AML-193 (cell line): ENCODE measurements around the gene SERPINI1.

Experiments
- DNase-seq, 2 experiments: peaks; one replicate each; lab custom pipeline; 2025; lab: John Stamatoyannopoulos, UW

The SERPINI1 gene

DNA sequence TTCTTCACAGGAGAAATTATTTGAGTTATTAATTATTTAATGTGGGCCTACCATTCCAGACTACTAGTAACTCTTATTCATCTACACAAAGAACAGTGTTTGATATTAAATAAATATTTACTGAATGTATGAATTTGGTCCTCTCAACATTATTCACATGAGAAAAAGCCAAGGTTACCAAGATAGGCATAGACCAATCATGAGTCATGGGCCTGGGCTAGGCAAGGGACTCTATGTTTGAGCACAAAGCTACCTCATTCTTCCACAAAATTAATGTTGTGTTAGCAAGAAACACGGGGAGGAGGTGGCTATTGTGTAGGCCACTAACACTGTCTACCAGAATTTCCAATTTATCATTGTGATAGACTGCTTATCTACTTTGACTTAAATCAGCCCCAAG is 115.7 kb downstream of the SERPINI1 start:
- DNase-seq = no peak

DNA sequence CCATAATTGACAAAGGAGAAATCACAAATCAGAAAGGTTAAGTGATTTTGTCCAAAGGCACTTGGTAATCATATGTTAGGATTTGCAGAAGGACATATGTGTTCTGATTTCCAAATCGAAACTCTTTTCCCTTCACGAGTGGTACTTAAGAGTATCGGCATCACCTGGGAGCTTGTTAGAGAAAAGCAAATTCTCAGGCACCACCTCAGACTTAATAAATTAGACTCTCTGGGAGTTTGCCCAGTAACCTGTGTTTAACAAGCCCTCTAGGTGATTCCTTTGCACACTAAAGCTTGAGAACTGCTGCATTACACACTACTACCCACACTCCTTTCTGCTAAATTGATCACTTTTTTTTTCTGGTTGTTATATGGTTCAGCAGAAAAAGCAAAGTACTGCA is 116.2 kb downstream of the SERPINI1 start:
- DNase-seq = no peak

DNA sequence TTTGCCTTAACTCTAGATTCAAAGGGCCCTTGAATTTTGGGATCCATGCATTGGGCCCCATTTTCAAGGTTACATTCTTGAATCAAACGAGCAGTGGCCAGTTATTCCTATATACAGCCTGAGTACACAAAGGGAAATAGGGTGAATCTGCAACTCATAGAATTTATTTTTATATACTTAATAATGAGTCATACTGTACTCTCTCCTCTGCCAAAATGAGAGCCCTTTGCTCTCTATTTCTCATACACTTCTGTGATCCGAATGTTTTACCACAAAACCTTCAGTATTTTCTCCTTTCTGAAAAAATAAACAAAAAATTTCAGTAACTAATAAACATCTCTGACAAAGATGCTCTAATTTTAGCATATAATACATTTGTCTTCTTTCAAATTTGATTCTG is 116.7 kb downstream of the SERPINI1 start:
- DNase-seq = no peak

DNA sequence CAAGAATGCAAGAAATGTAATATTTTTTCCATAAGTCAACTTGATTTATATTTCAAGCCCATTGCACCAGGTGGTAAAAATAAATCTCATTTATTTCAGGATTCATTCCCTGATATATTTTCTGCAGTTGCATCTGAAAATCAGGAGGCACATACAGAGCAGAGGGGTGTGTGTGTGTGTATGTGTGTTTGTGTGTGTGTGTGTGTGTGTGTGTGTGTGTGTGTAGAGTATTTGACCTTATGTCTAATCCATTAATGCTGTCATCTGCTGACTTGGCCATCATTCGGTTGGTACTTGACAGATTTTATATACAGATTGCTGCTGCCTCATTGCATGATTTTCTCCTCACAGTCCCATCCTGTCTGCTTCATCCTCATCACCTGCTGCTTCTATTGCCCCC is 118.5 kb downstream of the SERPINI1 start:
- DNase-seq = no peak

DNA sequence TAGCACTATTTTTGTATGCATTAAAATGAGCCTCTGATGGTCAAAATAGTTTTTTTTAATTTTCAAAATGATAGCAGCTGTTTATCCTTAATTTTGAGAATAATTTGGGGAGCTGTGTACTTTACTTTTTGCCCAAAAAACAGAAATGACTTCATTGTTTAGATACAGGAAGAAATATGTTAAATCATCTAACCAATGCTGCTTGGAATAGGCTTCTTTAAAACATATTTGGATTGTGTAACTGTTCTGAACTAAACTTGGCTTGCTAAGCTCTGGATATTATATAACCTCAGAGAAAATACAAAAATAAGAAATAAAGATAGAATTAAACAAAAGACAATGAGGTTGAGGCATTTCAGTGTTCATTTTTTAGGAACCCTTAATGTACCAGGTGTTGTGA is 119.3 kb downstream of the SERPINI1 start:
- no peak for DNase-seq

DNA sequence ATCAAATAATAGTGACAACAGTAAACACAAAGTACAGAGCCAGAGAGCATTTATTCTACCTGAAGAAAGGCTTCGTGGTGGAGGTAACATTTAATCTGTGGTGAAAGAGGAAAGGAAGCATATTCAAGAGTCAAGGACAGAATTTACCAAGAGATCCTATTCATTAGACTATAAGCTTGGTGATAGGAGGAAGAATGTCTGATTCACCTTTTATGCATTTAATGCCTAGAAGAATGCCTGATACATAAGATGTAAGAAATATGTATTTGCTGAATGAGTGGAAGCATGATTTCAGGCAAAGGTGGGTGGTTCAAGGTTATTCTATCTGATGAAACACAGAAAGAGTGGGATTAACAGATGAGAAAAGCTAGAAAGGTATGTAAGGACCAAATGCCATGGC is 119.8 kb downstream of the SERPINI1 start:
- DNase-seq = no peak

DNA sequence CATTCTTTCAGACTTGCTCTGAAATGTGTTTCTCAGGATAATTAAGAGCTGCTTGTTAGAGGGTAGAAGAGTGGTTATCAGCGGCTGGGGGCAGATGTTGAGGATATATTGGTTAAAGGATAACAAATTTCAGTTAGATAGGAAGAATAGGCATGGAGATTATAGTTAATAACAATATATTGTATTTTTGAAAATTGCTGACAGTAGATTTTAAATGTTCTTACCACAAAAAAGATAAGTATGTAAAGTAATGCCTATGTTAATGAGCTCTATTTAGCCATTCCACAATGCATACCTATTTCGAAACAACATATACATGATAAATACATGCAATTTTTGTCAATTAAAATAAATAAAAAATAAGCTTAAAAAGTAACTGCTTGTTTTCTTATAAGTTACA is 123.3 kb downstream of the SERPINI1 start:
- no peak for DNase-seq

DNA sequence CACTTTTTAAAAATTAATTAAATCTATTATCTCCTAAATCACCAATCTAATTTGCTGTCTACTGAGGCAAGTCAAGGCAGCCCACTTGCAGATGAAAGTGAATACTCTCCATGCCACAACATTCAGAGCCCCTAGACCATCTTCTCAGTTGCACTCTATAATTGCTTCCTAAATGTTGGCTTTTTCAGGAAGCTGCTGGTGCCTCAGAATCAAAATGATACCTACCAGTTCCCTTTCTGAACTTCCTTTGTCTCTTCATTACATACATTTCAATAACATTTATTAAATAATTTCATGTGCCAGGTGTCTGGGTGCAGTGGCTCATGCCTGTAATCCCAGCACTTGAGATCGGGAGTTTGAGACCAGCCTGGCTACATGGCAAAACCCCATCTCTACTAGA is 124.1 kb downstream of the SERPINI1 start:
- DNase-seq = peak in 1 of 2 experiments; percentile 30

DNA sequence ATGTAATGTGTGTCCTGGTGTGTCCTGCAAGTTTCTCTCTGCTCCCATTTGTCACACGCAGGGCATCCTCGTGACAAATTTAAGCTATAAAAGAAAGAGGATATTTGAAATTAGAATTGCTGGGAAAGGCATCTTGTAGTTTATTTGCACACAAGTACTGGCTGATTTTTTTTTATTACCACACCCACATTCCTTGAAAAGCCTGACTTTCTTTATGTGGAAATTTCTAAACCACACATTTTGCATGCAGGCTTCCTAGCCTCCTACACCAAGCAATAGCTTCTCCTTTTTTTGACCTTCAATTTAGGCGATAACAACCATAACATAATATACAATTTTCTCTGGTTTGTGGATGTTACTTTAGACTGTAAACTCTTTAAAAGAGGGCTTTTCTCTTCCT is 126.1 kb downstream of the SERPINI1 start:
- DNase-seq = peak; percentile 91 to 92

DNA sequence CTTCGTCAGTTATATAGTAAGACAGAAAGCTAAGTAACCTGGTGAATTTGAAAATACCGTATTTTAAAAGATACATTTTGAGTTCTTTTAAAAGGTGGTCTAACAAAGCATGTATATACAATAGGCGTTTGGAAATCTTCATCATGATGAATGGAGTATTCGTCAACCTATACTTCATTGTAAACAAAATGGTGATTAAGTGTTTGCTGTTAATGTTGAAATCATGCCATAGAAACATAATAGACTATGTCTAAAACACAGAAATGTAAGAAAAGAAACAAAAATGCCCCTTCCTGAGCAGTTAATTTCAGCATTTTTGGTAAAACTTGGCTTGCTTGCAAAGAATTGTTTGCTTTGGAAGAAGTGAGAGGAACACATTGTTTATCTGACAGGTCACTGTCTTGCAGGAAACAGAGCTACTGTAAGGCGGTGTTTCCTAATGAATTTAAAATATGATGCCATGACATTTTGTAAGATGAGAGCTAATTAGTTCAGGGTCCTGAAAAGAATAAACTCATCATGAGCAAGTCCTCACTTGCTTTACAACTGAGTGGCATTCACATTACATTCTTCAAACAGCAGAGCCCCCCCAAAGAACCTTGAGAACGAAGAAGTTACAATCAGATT is 126.7 kb downstream of the SERPINI1 start:
- peak; percentile 50 to 62 for DNase-seq

DNA sequence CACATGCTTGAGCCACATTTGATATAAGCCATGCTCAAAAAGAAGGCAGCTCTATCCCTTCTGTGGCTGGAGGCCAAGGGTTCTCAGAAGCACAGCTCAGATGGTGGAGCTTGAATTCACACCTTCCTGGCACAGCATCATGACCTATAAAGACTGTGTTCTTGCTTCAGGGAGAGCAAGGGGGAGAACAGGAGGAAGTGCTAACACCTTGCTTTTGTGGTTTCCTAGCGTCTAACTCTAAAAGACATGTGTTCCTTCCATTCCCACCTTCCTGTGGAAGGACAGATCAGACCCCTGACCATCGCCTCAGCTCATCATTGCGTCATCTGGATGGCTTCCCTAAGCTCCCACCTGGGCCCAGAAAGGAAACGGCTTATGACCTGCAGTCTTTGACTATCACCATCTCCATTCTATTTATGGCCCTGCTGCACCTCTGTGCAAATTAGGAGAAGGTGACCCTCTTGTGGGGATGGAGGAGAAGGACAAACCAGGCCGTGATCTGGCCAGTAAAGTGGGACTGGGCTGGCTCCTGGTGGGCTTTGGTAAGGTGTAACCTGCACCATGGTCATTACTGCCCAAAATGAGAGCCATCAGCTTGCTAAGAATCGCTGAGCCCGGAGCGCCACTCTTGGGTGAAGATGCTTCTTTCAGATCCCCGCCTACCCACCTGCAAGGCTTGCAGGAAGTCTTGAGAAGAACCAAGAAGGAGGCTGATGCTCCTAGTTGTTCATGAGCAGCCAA is 128.5 kb downstream of the SERPINI1 start:
- no peak for DNase-seq

DNA sequence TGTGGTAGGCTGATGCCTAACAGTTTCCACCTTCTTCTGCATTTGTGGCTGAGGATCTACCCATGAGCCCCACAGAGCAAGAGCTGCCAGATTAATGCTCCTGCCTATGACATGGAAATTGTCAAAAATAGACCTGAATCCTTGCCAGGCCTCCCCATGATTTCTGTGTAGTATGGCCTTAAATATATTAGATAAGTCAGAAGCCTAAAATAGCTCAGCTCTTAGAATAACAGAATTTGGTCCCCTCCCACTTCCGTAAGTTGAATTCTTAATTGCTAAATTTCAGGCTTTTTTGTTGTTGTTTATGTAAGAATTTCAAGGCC is 129.0 kb downstream of the SERPINI1 start:
- DNase-seq = no peak

DNA sequence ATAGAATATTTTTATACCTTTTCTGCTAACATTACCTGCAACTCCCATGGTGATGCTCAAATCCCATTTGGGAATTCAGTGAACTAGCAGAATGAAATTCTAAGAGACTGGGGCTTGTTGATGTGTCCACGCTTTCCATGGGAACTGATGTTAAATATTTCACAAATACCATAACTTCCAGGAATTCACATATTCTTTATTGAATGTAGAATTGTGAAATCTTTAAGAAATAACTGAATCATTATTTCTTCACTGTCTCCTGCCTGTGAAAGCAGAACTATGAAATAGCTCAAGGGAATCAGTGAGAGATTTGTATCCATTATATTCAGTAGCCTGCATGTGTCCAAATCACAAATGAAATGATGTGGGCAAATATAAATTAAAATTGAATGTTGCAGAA is 130.8 kb downstream of the SERPINI1 start:
- DNase-seq = peak; percentile 93 to 95

DNA sequence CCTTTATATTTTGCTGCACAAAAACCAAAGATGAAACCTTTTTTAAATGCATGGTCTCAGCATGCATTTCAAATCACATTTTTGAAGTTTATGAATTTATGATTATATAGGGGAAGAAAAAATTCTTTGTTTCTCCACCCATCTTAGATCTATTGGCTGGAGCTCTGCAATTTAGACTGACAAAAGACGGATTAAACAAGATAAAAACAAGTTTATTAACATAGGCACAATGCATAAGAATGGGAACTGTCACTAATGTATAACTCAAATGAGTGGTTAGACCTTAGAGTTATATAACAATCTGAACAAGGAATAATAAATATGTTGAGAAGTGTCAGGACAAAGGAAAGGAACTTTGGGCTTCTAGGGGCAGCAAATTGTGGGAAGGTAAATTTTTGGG is 132.5 kb downstream of the SERPINI1 start:
- DNase-seq = no peak

DNA sequence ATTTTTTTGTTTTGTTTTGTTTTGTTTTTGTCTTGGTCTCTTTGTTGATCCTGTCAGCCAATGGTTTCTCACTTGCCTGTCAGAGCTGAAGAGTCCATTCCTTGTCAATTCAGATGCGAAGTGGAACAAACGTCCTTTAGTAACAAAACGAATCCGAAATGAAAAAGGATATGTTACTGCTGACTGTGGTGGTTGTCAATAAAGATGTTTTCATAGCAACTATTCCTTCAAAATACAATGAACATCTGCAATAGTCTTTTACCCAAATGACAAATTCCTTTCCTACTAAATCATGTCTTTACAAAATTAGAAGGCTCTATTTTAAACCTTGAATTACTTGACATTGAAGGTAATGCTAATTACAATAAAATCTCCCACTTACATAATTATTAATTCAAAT is 134.7 kb downstream of the SERPINI1 start:
- no peak for DNase-seq

DNA sequence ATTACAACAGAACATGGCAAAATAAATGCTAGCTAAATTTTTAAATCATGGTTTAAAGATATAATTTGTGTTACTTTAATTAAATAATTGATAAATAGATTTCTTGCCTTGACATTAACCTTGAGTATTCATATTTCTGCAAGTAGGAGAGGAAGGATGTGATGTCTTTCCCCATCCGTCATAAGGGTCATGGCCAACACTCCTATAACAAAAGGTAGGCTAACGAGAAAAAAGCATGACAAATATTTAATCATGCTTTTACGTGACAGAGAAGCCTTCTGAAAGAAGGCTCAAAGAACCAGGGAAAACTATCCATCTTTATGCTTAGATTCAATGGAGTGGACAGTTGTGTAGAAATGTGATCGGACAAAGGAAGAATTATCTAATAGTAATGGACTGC is 135.2 kb downstream of the SERPINI1 start:
- DNase-seq = no peak

DNA sequence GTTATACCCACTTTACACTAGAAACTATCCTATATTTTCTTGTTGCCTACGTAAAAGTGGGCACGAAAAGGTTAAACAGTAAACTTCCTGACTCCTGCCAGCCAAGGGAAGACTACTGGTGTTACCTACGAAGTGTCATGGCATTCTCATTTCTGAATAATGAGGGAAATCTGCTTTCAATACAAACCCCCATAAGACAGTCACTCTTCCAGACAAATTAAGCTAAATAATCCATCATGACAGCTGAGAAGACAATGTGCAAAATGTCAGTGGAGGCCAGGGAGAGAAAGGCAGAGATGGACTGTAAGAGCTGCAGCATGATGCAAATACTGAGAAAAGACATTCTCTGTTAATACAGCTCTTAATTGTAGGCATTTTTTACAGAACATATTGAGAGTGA is 136.5 kb downstream of the SERPINI1 start:
- DNase-seq = no peak

DNA sequence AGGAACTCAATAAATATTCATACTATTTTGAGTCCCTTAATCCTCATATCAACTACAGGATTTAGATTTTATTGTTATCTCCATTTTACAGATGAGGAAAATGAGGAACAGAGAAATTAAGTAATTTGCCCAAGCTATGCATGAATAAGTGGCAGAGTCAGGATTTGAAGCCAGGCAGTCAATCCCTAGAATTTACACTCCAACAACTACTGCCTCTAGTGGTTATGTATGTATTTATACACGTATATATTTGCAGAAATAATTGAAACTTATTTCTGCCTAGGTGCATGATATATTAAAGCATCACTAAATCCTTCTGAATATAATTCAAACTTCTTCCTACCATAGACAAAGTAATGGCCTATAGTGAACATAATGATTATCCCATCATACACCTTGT is 137.4 kb downstream of the SERPINI1 start:
- DNase-seq = peak; percentile 26 to 50

DNA sequence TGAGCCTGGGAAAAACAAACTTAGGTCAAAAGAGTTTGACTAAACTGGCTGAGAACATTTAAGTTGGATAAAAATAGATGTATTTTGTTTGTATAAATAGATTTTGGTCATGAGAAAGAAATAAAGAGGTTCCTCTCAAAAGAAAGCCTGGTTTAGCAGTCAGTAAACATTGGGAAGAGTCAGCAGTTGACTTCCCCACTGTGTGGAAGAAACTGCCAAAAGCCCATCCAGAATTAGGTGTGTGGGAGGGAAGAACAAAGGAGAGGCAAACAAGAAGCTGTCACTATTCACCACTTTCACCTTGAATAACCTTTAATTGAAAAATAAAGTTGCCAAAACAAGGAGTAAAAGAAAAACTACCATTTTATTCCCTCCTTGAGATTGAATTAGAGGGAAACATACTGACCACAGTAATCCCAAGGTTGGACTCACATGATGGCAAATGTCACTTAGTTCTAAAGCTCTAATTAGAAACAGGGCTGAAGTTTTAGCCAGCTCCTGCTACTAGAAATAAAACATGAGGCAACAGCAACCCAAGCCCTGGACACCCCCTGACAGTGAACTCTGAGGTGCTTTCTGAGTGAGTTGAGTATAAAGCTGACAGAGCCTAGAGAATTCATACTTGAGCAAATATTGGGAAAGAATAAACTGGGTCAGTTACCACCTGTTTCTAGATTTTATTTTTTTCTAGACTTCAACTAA is 139.3 kb downstream of the SERPINI1 start:
- DNase-seq = no peak
